Activated CD4-positive, alpha-beta T cell treated with anti-CD3 and anti-CD28 coated beads, Interleukin-2, amount 50 U/mL, for 24 hours (primary cell): Measurements from ENCODE around the gene FGFBP1.
A peak's percentile ranks its signal among the peaks of the same experiment; 100 is the strongest.

Experiments
- DNase-seq, 2 donors: peaks; one replicate each; pipeline ENCODE4 v3.0.0-alpha.2; 2020; ENCODE audit warnings: low read depth in 1 of 2, low spot score in 1 of 2

The FGFBP1 gene

DNA sequence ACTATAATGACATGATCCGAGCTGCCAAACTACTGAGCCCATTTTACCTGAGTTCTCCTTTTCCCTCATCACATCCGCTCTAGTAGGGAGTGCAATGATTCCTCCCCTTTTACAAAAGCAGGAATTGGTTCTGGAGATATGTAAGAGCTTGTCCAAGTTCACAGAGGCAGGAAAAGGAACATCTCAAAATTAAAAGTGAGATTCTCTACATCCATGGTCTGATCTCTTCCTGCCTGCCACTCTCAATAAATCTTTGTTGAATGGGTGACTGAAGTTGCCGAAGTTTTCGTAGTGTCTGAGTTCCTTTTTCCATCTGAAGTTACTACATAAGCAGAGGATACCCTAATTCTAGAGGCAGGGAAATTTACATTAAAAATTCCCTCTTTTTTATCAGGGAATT lies at the start of gene FGFBP1:
Gene FGFBP1, minus strand, starts transcription at position 101 of the 400 bp plus-strand sequence. CDS start 2,108 bp downstream, outside the sequence.
- DNase-seq = no peak

DNA sequence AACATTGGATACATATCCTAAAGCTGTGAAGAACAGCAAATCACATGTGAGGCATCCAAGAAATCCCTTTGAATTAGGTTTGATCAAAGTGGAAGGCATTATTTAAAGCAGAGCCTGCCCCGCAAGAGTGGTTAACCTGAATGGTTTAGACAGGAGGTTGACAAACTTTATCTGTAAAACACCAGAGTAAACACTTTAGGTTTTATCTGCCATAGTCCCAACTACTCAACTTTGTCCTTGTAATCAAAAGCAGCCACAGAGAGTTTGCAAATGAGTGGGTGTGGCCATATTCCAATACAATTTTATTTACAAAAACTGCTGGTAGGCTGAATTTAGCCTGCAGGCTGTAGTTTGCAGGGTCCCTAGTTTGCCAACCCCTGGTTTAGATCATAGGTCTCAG lies 49.7 kb upstream of the FGFBP1 start:
- no peak for DNase-seq

DNA sequence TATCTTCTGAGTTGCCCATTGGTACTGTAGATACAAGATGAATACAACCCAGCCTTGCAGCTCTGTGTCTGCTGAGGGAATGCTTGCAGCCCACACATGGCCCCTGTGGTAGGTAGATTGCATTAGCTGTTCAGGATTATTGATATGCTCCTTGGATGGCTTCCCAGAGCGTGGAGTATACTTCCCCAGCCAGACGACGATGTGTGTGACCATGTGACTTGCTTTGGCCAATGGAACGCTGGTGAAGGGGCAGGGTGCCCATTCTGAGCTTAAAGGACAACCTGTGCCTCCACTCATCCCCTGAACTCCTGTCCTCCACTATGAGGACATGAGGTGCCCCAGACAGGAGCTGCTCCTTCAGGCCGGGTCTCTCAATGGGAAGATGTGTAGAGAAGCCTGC lies 48.4 kb upstream of the FGFBP1 start:
- no peak for DNase-seq

DNA sequence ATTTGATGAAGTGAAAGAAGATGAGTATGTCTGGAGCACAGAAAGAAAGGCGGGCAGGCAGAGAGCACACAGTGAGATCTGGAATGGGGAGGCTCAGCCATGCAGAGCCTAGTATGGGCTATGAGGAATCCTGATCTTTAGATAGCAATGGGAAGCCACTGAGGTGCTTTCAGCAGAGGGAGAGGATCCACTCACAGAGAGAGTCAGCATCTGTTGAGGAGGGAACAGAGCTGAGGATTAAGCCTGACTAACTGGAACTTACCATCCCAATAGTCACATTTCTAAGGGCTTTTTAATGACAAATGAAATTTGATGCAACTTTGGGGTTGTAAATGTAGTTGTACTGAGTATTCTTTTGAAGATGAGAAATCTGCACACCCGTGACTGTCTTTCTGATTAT lies 45.1 kb upstream of the FGFBP1 start:
- no peak for DNase-seq

DNA sequence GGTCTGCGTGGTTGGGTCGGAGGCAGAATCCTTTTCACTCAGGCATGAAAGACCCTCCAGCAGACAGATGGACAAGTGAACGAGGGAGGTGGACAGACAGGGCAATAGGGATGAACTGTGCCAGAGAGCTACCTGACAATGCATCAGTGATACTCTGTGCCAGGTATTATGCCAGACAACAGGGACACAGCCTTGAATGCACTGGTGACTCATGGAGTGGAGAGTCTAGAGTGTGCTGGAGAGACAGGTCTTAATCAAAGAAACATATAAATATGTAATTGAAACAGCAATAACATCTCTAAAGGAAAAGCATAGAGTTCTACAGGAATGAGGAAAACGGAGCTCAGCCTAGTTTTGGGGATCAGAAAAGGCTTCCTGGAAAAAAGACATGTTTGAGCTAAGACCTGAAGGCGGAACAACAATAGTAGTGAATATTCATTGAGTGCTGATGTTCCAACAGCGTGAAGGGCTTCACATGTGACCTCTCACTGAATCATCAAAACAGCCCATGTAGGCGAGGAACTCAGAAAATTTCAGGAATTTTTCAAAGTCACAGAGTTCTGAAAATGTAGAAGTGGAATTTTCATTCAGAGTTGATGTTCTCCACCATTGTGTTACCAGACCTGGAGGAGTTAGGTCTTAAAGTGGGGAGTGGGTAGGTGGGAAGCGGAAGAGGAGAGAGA lies 44.4 kb upstream of the FGFBP1 start:
- no peak for DNase-seq

DNA sequence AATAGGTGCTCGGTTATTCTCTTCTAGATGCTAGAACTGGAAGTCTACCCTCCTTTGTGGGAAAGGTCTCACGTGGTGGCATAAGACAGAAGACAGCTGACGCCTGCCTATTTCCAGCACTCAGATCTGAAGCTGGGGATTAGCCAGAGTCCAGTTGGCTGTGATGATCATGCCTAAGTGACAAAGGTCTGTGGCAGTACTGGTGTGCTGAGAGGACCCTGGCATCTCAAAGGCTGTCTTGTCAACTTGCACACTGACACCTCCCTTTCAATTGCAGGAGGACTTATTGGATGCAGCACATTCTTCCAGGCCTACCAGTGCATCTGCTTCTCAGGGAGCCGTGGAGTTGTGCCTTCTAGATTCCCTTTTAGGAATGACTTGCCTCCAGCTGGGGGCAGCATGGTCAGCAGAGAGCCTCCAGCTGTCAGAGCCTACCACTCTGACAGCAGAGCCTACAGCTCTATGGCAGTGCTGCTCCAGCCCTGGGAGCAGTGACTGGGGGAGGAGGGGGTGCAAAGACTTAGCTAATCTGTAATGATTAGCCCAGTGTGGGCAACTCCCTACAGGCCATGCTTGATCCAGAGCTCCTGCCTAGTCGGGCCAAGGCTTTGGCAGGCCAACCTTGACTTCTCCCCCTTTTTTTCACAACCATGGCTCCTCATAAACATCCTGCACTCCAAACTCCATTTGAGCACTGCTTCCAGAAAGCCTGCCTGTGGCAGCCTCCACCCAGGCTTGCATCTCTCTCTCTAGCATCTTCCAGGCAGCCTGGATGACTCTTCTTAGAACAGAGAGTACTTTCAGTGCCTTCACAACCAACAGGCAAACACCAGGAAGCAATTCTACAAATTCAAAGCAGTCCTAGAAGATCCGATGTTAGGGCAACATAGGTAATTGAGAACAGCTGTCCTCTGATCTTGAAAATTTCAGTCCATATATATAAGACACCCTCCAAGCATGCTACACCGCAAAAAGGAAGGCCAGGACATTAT lies 38.2 kb upstream of the FGFBP1 start:
- no peak for DNase-seq

DNA sequence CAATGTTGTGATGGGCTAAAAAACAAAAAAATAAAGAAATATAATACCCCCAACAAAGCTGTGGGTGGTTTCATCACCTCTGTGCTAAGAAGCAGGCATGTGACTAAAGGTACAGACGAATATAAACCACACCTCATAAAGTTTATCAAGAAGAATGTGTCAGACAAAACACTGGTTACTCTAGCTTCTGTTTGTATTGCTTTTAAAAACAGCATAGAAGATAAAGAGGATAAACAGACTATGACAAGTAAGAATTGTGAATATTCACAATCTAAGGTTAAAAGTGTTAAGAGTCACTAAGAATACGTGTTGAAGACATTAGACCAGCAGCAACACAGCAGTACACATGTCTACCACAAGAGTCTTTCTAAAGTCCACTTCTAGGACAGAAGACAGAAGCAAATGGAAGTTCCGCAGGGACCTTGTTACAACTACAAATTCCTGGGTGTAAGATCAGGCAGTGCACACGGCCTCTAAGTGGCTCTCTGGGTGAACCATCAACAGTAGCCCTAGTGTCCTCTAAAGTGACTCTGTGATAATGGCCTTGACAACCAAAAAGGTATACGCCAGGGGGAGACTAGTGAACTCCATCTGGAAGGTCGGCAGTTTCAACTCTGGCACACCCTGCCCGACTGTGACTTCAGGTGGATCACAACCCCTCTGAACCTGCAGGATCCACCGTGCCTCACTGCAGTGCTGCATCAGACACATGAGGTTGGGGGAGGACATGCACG lies 32.7 kb upstream of the FGFBP1 start:
- no peak for DNase-seq

DNA sequence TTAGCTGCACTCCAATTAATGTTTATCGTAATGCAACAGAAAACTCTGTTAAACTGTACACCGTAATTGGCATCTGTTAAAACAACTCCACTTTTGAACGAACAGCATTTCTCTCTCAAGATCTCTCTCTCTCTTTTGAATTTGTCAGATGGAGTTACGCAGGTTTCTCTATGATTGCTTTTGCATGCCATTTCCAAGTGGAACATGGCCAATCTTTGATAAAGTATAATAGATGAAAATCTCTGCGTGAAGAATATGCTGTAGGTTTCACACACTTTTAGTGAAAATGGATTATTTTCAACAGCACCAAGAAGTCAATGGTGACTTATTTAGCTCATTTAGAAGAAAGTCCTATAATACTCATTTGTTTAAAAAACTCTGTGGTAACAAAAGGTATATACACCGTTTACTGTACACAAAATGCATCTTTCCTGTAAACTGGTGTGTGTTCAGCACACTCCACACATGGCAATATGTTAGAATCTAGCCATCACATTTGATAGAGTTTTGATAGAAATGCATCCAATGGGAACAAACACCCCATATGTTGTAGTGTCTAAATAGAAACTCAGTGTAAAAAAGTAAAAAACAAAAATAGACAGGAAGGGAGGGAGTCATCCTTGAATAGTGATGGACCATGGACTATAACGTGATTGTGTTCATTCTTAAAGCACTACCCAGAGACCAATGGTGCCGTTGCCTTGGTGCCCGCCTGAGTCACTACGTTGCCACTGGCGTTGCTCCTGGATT lies 30.2 kb upstream of the FGFBP1 start:
- DNase-seq = no peak

DNA sequence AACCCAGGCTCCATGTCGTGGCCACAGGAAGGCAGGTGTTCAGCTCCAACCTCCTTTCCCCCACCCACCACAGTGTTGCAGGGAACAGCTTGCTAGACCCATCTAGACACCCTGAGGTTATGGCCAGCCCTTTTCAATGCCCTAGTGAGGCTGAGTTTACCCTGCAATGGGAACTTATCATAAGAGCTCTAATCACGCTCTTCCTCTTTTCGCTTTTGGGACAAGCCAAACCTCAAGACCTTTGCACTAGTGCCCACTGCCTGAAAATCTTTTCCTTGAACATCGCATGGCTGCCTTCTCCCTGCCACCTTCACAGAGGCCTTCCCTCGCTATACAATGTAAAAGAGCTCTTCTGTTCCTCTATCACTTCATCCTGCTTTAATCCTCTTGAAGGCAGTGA lies 26.8 kb upstream of the FGFBP1 start:
- DNase-seq = no peak

DNA sequence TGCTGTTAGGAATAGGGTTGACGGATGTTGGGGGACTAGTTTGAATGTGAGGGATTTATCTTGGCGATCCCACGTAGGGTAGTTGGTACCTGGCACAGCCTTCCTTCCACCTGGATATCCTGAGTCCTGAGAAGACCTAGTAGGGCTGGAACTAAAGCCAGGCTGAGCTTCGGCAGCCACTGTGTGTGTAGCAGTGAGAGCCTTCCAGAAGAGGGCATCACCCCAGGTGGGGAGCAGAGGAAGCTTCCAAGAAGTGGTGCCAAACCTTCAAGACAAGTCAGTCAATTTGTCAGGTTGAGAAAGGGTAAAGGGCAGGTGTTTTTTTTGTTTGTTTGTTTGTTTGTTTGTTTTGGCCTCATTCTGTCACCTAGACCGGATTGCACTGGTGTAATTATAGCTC lies 25.6 kb upstream of the FGFBP1 start:
- DNase-seq = no peak

DNA sequence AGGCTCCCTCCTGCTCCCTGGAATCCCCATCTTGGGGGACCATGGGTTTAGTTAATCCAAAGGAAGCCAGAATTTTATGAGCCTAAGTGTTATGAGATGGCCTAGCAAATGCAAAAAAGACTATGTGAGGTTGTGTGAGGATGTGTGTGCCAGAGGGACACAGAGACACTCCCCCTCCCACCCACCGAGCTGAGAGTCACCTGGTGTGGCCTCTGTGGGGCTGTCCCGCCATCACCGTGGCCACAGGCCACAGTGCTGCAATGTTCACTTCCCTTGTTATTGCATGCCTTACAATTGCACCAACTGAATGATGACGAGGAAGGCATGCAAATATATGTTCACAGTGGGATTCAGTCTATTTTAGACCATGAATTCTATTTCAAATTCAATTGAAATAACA lies 25.0 kb upstream of the FGFBP1 start:
- no peak for DNase-seq

DNA sequence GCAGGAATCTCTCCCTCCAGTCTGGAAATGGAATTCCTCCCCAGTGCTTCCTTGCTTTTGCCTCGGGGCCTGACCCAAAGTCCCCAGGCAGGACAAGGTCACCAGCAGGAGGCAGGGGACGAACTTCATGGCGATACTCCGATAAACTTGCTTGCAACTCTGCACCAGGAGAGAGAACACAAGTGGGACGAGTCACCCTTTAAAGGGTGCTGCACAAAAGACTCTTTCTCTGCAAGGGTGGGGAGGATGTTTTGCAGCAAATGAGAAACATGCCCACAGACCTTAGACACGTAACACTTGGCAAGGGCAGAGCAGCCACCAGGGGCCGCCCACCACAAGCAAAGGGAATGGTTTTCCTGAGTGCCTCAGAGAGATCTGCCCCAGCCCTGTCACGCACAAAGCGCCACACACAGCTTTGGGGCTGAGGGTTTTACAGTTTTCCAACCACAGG lies 24.5 kb upstream of the FGFBP1 start, which contains the start of gene FGFBP2:
Gene FGFBP2, minus strand, starts transcription at position 175 of the 451 bp plus-strand sequence. Its CDS starts 46 bp downstream, at position 129.
- DNase-seq = peak in 1 of 2 donors; percentile 41

DNA sequence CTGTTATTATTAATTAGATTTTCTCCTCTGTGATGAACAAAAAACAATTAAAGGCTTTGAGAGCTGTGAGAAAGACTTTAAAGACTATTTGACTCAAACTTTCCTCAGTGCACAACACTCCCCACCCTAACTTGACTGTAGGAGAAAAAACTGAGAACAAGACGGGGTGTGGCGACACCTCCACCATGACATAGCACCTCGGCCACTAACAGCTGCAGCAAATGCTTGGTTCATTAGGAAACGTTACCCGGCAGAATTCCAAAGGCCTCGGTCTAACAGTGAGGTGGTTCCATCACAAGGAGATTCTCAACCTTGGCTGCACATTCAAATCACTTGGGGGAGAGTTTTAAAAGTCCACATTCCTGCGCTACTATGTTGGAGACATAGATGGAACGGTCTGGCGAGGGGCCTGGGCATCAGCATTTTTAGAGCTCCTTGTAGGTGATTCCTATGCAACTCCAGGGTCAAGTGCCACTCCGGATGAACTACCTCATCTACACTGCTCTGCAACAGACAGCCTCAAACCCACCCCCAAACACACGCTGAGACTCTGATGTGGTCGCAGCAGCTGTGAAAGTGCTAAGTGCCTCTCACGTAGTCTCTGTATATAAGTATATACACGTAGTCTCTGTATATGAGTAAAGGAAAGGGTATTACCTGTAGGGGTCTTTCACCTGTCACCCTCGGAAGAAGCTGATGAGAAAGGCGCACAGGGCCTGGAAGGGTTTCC lies 23.4 kb upstream of the FGFBP1 start:
- DNase-seq = no peak

DNA sequence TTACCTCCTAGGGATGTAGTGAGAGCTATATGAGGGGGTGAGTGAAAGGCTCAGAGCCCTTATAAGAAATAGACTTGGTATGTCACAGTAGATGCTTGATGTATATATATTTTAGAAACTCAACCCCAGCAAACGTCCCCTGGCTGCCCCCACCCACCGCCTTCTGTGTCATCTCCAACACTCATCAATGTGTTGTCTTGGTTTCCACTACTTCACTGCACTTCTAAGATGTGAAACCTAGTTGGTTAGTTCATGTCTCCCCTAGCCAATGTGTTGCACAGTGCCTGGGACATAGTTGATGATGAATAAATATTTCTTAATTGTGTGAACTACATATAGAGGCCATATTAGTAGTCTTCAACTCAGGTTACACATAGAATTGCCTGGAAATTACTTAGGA lies 20.0 kb upstream of the FGFBP1 start:
- DNase-seq = no peak

DNA sequence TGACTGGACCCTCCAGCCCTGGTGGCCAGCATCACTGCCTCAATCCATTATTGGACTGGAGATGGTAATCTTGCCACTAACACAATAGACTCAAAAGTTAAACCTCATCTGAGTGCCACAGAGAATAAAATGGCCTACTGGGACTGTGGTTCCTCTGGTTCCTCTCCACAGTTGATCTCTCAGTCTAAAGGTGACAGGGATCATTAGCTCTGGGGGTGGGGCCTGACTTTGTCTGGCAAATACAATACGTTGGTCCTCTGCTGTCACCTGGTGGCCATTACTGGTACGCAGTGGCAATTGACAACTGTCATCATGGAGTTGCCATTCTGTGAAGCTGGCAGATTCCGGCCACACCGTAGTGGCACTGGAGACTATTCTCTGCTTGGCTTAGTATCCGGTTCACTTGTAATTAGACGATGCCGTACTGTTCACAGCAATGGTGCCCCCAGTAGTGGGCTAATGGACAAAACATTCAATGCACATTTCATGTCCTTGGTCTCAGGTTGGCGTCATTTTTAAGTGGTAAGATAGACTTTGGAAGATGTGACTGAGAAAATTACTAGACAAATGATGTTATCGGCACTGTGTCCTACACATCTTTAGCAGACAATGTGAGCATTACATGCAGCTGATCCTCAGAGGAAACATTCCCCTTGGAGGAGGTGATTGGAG lies 17.8 kb upstream of the FGFBP1 start:
- DNase-seq = peak; percentile 56 to 82

DNA sequence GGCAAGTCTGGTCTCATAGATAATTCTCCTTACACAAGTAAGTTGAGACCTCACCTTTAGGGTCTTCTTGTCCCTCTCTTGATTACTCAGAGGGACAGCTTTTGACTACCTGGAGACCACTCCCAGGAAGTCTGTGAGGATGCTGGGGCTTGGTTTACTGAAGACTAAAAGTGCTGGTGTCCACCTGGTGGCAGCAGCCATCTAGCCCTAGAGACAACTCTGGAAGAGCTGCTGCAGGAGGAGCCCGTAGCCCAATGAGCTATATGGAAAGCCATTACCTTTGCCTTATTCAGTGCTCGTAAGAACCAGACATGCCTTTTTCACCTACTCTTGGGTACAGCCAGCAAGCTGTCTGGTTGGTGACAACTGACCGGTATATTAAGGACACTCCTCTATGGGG lies 17.1 kb upstream of the FGFBP1 start:
- DNase-seq = no peak

DNA sequence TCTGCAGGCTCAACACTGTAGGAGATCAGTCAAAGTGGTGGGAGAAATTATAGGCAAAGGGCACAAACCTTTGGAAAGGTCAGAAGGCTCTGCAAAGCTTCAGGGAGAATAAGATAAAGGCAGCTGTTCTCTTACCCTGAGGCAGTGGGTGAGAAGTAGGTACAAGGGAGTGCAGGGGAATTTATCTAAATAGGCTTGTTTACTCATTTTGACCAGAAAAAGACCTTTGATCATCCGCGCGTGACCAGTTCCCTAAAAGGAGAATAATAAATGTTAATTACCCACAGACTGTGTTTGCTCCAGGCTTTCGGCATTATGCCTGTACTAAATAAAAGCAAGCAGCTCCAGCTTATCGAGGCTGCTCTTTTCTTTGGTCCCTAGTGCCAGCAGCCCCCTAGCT lies 15.1 kb upstream of the FGFBP1 start:
- no peak for DNase-seq

DNA sequence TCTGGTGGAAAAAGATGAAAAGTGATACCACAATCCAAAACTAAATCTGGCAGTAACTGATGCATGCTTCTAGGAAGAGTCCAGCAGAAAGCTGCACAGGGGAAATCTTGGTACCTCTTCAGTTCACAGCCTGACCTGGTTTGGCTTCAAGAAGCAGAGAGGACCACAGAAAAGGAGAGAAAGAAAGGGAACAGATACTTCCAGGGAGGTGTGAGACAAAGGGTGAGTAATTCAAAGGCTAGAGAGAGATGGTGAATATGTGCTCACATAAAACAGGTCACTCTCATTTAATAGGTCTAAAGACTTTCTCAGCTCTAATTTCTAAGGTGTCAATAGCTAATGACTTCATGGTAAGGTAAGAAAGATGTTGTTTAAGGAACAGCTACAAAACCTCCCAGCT lies 13.2 kb upstream of the FGFBP1 start:
- no peak for DNase-seq

DNA sequence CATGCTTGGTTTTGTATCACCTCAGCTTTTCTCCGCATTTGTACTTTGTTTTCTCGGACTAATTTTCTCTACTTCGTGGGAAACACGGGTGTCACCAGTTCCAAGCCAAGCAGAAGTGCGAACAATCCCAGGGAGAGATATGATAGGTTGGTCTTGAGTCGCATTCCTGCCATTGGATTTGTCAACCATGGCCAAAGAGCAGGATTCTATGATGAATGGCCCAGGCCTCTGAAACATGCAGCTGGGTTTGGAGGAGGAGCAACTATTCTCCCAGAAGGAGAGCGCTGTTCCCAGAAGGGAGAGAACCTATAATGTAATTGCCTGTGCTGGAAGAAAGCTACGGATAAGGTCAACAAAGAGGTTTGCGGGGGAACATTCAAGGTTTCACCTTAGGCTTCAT lies 10.3 kb upstream of the FGFBP1 start:
- no peak for DNase-seq

DNA sequence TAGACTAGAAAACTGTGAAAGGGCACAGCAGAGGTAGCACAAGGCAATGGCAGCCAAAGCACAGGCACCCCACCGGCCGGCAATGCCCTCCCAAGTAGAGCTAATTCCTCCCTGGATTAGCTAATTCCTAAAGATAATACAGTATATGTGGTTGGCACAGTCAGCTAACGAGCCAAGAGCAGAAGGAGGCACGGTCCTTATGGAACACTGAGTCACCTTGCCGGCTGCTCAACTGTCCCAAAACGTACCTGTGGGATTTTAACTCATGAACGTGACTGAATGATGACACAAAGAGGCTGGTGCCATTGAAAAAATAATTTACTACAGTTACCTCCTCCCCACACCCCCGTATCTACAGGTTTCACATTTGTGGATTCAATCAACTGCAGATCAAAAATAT lies 9.1 kb upstream of the FGFBP1 start:
- DNase-seq = no peak
